ENCODE data around the gene SH3PXD2A. TPM values are rescaled to one million over a fixed set of nuclear protein-coding genes. Genes with fewer than 3 reads are reported as not detected.

The SH3PXD2A gene
- total RNA-seq, 4 donors from 2014 or later: 55.7 to 71.8 (median 66.8) TPM

DNA sequence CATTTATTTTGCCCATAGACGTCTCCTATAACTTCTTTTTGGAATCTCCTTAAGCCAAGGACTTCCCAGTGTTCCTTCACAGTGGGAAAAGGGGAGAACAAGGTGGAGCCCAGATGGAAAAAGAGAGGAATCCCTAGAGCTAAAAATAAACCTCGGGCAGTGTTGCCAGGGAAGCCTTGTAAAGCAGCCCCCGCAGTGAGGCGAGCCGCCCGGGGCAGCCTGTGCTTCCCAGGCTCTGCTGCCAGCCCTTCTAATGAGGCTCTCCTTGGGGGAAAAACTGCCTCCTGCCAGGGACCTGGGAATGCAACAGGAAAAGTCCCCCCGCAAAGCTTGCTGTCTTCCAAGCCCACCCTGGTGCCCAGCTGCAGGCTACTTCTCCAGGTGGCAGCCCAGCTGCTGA, 71.7 kb downstream of the SH3PXD2A start:
- Histone ChIP-seq H3K27ac (no peak overlapping the region), H3K36me3 (no peaks in the 10 kb centered on the region), H3K4me3 (no peak overlapping the region), H3K4me1 (peaks cover 96% of the 10 kb centered on the region), H3K27me3 (no peaks in the 10 kb centered on the region), H3K9me3 (no peaks in the 10 kb centered on the region)
- DNase-seq (ENCODE audit: low spot score in 2 of 2): no peak
- TF ChIP-seq POLR2AphosphoS5 (IDR thresholded peaks at IDR 0.05) (no peak), CTCF (IDR thresholded peaks at IDR 0.05) (no peak), POLR2A (IDR thresholded peaks at IDR 0.05) (no peak), EP300 (IDR thresholded peaks at IDR 0.05) (no peak)
- WGBS: 48% methylated on average over 2 of the region's 7 CpGs

DNA sequence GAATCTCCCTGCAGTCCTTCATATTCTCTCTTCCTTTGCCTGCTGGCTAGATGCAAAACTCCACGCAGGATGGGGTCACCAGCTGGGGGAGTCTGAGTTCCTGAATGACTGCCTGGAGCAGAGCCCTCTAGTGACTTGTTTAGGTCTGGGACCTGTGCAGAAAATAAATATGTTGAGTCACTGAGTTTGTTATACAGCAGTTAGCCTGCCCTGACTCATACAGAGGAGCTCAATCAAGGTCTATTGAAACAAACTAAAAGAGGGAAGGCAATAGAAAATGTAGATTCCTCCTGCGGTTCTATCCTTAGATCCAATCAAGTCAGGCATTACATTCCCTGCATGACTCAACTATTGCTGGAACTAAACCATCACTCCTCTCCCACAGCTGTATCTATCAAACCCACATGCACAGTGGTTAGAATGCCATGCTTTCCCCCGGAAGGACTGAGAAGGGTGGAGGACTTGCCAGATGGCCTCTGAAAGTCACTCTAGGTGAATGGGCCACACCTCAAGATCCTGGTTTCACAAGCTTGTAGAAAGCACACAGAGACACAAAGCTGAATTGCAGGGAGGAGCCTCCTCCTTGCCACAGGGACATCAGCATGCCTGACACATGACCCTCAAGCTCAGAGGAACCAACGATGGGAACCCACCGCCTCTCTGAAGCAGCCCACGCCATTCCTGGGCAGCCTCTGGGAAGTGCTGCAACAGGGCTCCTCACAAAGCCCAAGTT, 73.9 kb downstream of the SH3PXD2A start:
- Histone ChIP-seq H3K4me3 (no peak overlapping the region), H3K9me3 (no peaks in the 10 kb centered on the region), H3K27ac (peak overlapping the region; percentile 70), H3K36me3 (no peaks in the 10 kb centered on the region), H3K4me1 (peaks cover 87% of the 10 kb centered on the region), H3K27me3 (no peaks in the 10 kb centered on the region)
- 46% methylated on average over 6 of the region's 6 CpGs for WGBS
- no peak for DNase-seq (ENCODE audit: low spot score in 2 of 2)
- TF ChIP-seq CTCF (IDR thresholded peaks at IDR 0.05): peak in 1 of 2 donors; percentile 19
- no peak for TF ChIP-seq POLR2A (IDR thresholded peaks at IDR 0.05)

- peaks cover 77% of the 10 kb centered on the region for H3K4me1 ChIP-seq
- H3K27ac ChIP-seq: peak overlapping the region; percentile 70
- no peak overlapping the region for H3K4me3 ChIP-seq
- DNase-seq (ENCODE audit: low spot score in 2 of 2): no peak
- H3K9me3 ChIP-seq: no peaks in the 10 kb centered on the region
- H3K36me3 ChIP-seq: no peaks in the 10 kb centered on the region
- TF ChIP-seq POLR2A (IDR thresholded peaks at IDR 0.05) (no peak), POLR2AphosphoS5 (IDR thresholded peaks at IDR 0.05) (no peak), EP300 (IDR thresholded peaks at IDR 0.05) (no peak), CTCF (IDR thresholded peaks at IDR 0.05) (no peak)
- no peaks in the 10 kb centered on the region for H3K27me3 ChIP-seq
- 66% methylated on average over 8 of the region's 8 CpGs for WGBS
Observed at GRCh38 chr10:103780242-103781149, 74.9 kb downstream of the SH3PXD2A start.

GRCh38 chr10:103778358-103779139, 76.8 kb downstream of the SH3PXD2A start:
- Histone ChIP-seq H3K4me3 (no peak overlapping the region), H3K36me3 (no peaks in the 10 kb centered on the region), H3K27ac (no peak overlapping the region), H3K9me3 (no peaks in the 10 kb centered on the region), H3K27me3 (no peaks in the 10 kb centered on the region), H3K4me1 (peaks cover 58% of the 10 kb centered on the region)
- no peak for DNase-seq (ENCODE audit: low spot score in 2 of 2)
- WGBS: 83% methylated on average over 10 of the region's 10 CpGs
- TF ChIP-seq POLR2AphosphoS5 (IDR thresholded peaks at IDR 0.05) (no peak), EP300 (IDR thresholded peaks at IDR 0.05) (no peak), POLR2A (IDR thresholded peaks at IDR 0.05) (no peak), CTCF (IDR thresholded peaks at IDR 0.05) (no peak)
